ENCODE data around the gene PDIK1L.

Gene PDIK1L

GRCh38 chr1:26122988-26123973 lies 11.7 kb downstream of the PDIK1L start:
- DNase-seq (ENCODE audit: low read depth): no peak

GRCh38 chr1:26124418-26125331 lies 13.1 kb downstream of the PDIK1L start:
- no peak for DNase-seq (ENCODE audit: low read depth)

- no peak for DNase-seq (ENCODE audit: low read depth)
These were observed 13.8 kb downstream of the PDIK1L start for GRCh38 chr1:26125382-26125781.

GRCh38 chr1:26125946-26126320 lies 14.3 kb downstream of the PDIK1L start:
- no peak for DNase-seq (ENCODE audit: low read depth)

GRCh38 chr1:26126321-26127084 lies 14.9 kb downstream of the PDIK1L start:
- DNase-seq (ENCODE audit: low read depth): no peak

GRCh38 chr1:26127235-26128163 lies 15.9 kb downstream of the PDIK1L start:
- no peak for DNase-seq (ENCODE audit: low read depth)

GRCh38 chr1:26129778-26130177 lies 18.2 kb downstream of the PDIK1L start:
- DNase-seq (ENCODE audit: low read depth): no peak

- no peak for DNase-seq (ENCODE audit: low read depth)
These were observed 19.1 kb downstream of the PDIK1L start for GRCh38 chr1:26130695-26131094.

- no peak for DNase-seq (ENCODE audit: low read depth)
These were observed 20.7 kb downstream of the PDIK1L start for GRCh38 chr1:26132128-26132833.

- DNase-seq (ENCODE audit: low read depth): no peak
These were observed 21.2 kb downstream of the PDIK1L start for GRCh38 chr1:26132834-26133167.

- DNase-seq (ENCODE audit: low read depth): no peak
These were observed 22.8 kb downstream of the PDIK1L start for GRCh38 chr1:26134466-26134865.

GRCh38 chr1:26138974-26139558 lies 27.4 kb downstream of the PDIK1L start:
- no peak for DNase-seq (ENCODE audit: low read depth)

GRCh38 chr1:26142159-26142558 lies 30.5 kb downstream of the PDIK1L start:
- no peak for DNase-seq (ENCODE audit: low read depth)

GRCh38 chr1:26145041-26145959 lies 33.7 kb downstream of the PDIK1L start:
- DNase-seq (ENCODE audit: low read depth): peak; percentile 40

- no peak for DNase-seq (ENCODE audit: low read depth)
These were observed 34.3 kb downstream of the PDIK1L start for GRCh38 chr1:26145960-26146294.

- no peak for DNase-seq (ENCODE audit: low read depth)
These were observed 37.3 kb downstream of the PDIK1L start for GRCh38 chr1:26148887-26149286.

GRCh38 chr1:26153966-26154532 lies 42.4 kb downstream of the PDIK1L start:
- DNase-seq (ENCODE audit: low read depth): no peak

- no peak for DNase-seq (ENCODE audit: low read depth)
These were observed 43.1 kb downstream of the PDIK1L start for GRCh38 chr1:26154750-26155149.

Data from HS-5 (cell line).